ENCODE data around the gene MDC1.

Gene MDC1

DNA sequence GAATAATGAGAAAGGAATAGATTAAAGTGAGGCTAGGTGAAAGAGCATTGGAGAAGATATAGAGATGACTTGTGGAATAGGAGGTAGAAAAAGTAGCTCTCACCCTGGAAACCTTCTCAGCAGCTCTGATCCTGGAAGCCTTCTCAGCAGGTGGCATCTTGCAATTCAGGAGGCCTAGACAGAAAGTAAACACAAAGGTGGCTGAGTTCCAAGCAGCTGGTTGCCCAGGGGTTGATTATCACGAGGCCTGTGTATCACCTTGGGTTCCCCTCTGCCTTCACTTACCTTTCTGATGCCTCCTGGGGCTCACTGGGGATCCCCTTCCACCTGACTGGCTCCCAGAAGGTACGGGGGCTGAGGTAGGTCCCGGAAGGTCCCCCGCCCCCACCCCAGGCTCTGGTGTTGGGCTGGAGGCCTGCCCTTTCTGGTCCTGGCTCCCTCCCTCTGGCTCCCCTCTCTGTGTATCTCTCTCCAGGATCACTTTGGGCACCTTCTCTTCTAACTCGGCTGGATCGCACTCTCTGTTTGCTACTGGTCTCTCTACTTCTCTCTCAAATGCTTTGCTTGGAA, 9.7 kb downstream of the MDC1 start:
- no peaks in the 10 kb centered on the region for H3K9me3 ChIP-seq (ENCODE audit: insufficient read depth, low read length)
- H3K4me2 ChIP-seq (ENCODE audit: low read length), result no peak overlapping the region
- H3K4me3 ChIP-seq (ENCODE audit: low read length), result no peak overlapping the region
- no peak overlapping the region for H3K9ac ChIP-seq (ENCODE audit: low read length)
- no peaks in the 10 kb centered on the region for H3K79me2 ChIP-seq (ENCODE audit: low read length)
- no peak for TF ChIP-seq EZH2phosphoT487 (IDR thresholded peaks at IDR 0.05; ENCODE audit: low read depth)
- TF ChIP-seq, protein P1, sequence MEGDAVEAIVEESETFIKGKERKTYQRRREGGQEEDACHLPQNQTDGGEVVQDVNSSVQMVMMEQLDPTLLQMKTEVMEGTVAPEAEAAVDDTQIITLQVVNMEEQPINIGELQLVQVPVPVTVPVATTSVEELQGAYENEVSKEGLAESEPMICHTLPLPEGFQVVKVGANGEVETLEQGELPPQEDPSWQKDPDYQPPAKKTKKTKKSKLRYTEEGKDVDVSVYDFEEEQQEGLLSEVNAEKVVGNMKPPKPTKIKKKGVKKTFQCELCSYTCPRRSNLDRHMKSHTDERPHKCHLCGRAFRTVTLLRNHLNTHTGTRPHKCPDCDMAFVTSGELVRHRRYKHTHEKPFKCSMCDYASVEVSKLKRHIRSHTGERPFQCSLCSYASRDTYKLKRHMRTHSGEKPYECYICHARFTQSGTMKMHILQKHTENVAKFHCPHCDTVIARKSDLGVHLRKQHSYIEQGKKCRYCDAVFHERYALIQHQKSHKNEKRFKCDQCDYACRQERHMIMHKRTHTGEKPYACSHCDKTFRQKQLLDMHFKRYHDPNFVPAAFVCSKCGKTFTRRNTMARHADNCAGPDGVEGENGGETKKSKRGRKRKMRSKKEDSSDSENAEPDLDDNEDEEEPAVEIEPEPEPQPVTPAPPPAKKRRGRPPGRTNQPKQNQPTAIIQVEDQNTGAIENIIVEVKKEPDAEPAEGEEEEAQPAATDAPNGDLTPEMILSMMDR (IDR thresholded peaks at IDR 0.05; ENCODE audit: low read depth, low read length), result no peak
- H3K27ac ChIP-seq (ENCODE audit: low read length), result no peak overlapping the region
- H3K4me1 ChIP-seq (ENCODE audit: low read length), result no peaks in the 10 kb centered on the region
- H2AFZ ChIP-seq (ENCODE audit: low read depth, low read length), result no peak overlapping the region
- H3K36me3 ChIP-seq (replicated peaks; ENCODE audit: low read depth, low read length), result no peaks in the 10 kb centered on the region
- no peaks in the 10 kb centered on the region for H4K20me1 ChIP-seq (ENCODE audit: insufficient read depth, low read length)
- H3K27me3 ChIP-seq (ENCODE audit: low read depth, low read length), result no peaks in the 10 kb centered on the region

DNA sequence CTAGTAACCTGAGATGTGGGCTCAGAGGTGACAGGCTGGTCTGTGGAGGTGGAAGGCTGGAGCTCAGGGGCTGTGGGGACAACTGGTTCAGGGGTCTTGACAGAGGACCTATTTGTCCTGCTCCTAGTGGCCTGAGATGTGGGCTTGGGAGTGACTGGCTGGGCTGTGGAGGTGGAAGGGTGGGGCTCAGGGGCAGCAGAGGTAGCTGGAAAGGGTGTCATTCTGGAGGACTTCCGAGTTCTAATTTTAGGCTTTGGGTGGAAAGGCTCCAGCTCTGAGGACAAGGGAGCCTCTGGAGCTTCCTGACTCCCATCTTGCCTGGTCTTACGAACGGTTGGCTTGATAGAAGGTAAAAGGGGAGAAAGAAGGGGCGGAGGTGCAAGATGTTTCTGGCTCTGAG, 11.5 kb downstream of the MDC1 start:
- Histone ChIP-seq H4K20me1 (ENCODE audit: insufficient read depth, low read length) (no peaks in the 10 kb centered on the region), H3K36me3 (replicated peaks; ENCODE audit: low read depth, low read length) (no peaks in the 10 kb centered on the region), H3K27ac (ENCODE audit: low read length) (no peak overlapping the region), H3K4me2 (ENCODE audit: low read length) (no peak overlapping the region), H3K4me1 (ENCODE audit: low read length) (no peaks in the 10 kb centered on the region), H3K9me3 (ENCODE audit: insufficient read depth, low read length) (no peaks in the 10 kb centered on the region), H2AFZ (ENCODE audit: low read depth, low read length) (no peak overlapping the region), H3K79me2 (ENCODE audit: low read length) (no peaks in the 10 kb centered on the region), H3K9ac (ENCODE audit: low read length) (no peak overlapping the region), H3K4me3 (ENCODE audit: low read length) (no peak overlapping the region), H3K27me3 (ENCODE audit: low read depth, low read length) (no peaks in the 10 kb centered on the region)
- no peak for TF ChIP-seq EZH2phosphoT487 (IDR thresholded peaks at IDR 0.05; ENCODE audit: low read depth)
- TF ChIP-seq, protein P1 (IDR thresholded peaks at IDR 0.05; ENCODE audit: low read depth, low read length), result no peak

DNA sequence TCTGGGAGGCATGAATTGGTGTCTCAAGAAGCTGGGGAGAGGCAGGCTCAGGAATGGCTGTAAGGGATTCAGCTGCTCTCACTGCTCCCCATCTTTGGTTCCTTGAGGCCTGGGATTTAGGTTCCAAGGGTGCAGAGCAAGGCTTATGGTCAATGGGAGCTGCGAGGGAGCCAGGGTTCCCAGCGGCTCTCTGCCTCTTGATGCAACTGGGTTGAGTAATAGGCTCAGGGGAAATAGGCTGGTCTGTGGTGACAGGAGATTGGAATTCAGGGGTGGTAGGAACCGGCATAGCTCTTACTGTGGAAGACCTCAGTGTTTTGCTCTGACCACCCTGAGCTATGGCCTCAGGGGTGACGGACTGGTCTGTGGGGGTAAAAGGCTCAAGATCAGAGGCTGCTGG, 13.3 kb downstream of the MDC1 start:
- no peaks in the 10 kb centered on the region for H3K4me1 ChIP-seq (ENCODE audit: low read length)
- no peak overlapping the region for H3K4me2 ChIP-seq (ENCODE audit: low read length)
- H3K9ac ChIP-seq (ENCODE audit: low read length), result no peak overlapping the region
- no peaks in the 10 kb centered on the region for H3K79me2 ChIP-seq (ENCODE audit: low read length)
- no peak overlapping the region for H3K4me3 ChIP-seq (ENCODE audit: low read length)
- no peaks in the 10 kb centered on the region for H3K36me3 ChIP-seq (replicated peaks; ENCODE audit: low read depth, low read length)
- no peak overlapping the region for H2AFZ ChIP-seq (ENCODE audit: low read depth, low read length)
- no peaks in the 10 kb centered on the region for H3K27me3 ChIP-seq (ENCODE audit: low read depth, low read length)
- H3K27ac ChIP-seq (ENCODE audit: low read length), result no peak overlapping the region
- H4K20me1 ChIP-seq (ENCODE audit: insufficient read depth, low read length), result no peaks in the 10 kb centered on the region
- no peaks in the 10 kb centered on the region for H3K9me3 ChIP-seq (ENCODE audit: insufficient read depth, low read length)
- TF ChIP-seq, protein P1 (IDR thresholded peaks at IDR 0.05; ENCODE audit: low read depth, low read length), result no peak
- TF ChIP-seq EZH2phosphoT487 (IDR thresholded peaks at IDR 0.05; ENCODE audit: low read depth), result no peak

DNA sequence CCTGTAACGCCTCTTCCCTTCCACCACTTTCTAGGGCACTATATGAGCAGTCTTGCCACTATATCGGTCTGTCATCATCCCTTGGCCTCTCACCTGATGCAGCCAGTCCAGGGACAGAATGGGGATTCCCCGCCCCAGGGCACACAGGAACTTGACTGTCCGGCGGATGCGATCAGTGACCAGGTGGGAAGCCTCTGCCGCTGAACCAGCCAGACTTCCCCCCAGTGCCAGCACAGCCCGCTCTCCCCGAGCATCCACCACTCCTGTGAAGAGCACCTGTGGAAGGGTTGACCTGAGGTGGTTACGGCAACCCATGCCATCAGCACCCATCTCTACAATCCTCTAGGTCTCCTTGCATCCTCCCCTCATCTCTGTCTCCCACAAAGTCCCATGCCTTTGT, 14.1 kb downstream of the MDC1 start:
- no peak overlapping the region for H3K4me2 ChIP-seq (ENCODE audit: low read length)
- no peaks in the 10 kb centered on the region for H3K27me3 ChIP-seq (ENCODE audit: low read depth, low read length)
- H3K36me3 ChIP-seq (replicated peaks; ENCODE audit: low read depth, low read length), result no peaks in the 10 kb centered on the region
- no peaks in the 10 kb centered on the region for H3K4me1 ChIP-seq (ENCODE audit: low read length)
- no peaks in the 10 kb centered on the region for H3K79me2 ChIP-seq (ENCODE audit: low read length)
- no peaks in the 10 kb centered on the region for H4K20me1 ChIP-seq (ENCODE audit: insufficient read depth, low read length)
- no peak overlapping the region for H3K27ac ChIP-seq (ENCODE audit: low read length)
- H3K9ac ChIP-seq (ENCODE audit: low read length), result no peak overlapping the region
- H3K4me3 ChIP-seq (ENCODE audit: low read length), result no peak overlapping the region
- H2AFZ ChIP-seq (ENCODE audit: low read depth, low read length), result no peak overlapping the region
- H3K9me3 ChIP-seq (ENCODE audit: insufficient read depth, low read length), result no peaks in the 10 kb centered on the region
- TF ChIP-seq, protein P1 (IDR thresholded peaks at IDR 0.05; ENCODE audit: low read depth, low read length), result no peak
- TF ChIP-seq EZH2phosphoT487 (IDR thresholded peaks at IDR 0.05; ENCODE audit: low read depth), result no peak

Data from OCI-LY3 (cell line).